ENCODE results near the gene MYH13.

MYH13 gene

DNA sequence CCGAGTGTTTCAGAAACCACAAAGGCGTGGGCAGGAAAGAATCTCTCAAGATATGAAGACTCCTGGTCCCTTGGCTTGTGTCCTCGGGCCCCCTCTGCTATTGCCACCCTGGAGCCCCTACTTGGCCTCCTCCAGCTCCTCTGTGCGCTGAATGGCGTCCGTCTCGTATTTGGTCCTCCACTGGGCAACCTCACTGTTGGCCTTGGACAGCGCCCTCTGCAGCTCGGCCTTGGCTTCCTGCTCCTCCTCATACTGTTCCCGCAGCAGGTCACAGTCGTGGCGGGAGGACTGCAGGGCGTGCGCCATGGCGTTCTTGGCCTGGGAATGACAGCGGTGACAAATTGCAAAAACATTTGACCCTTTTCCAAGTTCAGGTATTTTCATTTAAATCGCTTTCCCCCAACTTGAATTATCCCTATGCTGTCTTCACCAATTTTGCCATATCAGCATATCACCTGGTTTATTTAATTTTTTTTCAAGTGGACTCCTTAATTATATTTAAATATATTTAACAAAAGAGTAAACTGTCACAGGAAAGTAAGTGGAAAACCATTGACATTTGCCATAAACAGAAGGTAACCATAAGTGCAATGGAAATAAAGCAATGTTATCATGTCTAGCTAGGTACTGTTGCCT, 59.7 kb downstream of the MYH13 start:
- TF ChIP-seq, protein P1, sequence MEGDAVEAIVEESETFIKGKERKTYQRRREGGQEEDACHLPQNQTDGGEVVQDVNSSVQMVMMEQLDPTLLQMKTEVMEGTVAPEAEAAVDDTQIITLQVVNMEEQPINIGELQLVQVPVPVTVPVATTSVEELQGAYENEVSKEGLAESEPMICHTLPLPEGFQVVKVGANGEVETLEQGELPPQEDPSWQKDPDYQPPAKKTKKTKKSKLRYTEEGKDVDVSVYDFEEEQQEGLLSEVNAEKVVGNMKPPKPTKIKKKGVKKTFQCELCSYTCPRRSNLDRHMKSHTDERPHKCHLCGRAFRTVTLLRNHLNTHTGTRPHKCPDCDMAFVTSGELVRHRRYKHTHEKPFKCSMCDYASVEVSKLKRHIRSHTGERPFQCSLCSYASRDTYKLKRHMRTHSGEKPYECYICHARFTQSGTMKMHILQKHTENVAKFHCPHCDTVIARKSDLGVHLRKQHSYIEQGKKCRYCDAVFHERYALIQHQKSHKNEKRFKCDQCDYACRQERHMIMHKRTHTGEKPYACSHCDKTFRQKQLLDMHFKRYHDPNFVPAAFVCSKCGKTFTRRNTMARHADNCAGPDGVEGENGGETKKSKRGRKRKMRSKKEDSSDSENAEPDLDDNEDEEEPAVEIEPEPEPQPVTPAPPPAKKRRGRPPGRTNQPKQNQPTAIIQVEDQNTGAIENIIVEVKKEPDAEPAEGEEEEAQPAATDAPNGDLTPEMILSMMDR (IDR thresholded peaks at IDR 0.05; ENCODE audit: insufficient read depth, low read length) = no peak
- TF ChIP-seq GABPA (IDR thresholded peaks at IDR 0.05; ENCODE audit: low read depth) (no peak), POLR2AphosphoS5 (IDR thresholded peaks at IDR 0.05; ENCODE audit: low read depth) (no peak), SPI1 (IDR thresholded peaks at IDR 0.05; ENCODE audit: borderline replicate concordance, low read depth) (no peak)
- TF ChIP-seq, protein P2, sequence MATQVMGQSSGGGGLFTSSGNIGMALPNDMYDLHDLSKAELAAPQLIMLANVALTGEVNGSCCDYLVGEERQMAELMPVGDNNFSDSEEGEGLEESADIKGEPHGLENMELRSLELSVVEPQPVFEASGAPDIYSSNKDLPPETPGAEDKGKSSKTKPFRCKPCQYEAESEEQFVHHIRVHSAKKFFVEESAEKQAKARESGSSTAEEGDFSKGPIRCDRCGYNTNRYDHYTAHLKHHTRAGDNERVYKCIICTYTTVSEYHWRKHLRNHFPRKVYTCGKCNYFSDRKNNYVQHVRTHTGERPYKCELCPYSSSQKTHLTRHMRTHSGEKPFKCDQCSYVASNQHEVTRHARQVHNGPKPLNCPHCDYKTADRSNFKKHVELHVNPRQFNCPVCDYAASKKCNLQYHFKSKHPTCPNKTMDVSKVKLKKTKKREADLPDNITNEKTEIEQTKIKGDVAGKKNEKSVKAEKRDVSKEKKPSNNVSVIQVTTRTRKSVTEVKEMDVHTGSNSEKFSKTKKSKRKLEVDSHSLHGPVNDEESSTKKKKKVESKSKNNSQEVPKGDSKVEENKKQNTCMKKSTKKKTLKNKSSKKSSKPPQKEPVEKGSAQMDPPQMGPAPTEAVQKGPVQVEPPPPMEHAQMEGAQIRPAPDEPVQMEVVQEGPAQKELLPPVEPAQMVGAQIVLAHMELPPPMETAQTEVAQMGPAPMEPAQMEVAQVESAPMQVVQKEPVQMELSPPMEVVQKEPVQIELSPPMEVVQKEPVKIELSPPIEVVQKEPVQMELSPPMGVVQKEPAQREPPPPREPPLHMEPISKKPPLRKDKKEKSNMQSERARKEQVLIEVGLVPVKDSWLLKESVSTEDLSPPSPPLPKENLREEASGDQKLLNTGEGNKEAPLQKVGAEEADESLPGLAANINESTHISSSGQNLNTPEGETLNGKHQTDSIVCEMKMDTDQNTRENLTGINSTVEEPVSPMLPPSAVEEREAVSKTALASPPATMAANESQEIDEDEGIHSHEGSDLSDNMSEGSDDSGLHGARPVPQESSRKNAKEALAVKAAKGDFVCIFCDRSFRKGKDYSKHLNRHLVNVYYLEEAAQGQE (IDR thresholded peaks at IDR 0.05; ENCODE audit: insufficient replicate concordance, low read depth) = no peak
- no peak overlapping the region for H3K27ac ChIP-seq (replicated peaks)
- no peak overlapping the region for H3K4me3 ChIP-seq (replicated peaks; ENCODE audit: insufficient read depth, low read length)
- H3K27me3 ChIP-seq (ENCODE audit: insufficient read depth, poor library complexity, severe bottlenecking) = no peaks in the 10 kb centered on the region
- no peak for DNase-seq (ENCODE audit: low read depth in 1 of 2, low spot score in 1 of 2)

DNA sequence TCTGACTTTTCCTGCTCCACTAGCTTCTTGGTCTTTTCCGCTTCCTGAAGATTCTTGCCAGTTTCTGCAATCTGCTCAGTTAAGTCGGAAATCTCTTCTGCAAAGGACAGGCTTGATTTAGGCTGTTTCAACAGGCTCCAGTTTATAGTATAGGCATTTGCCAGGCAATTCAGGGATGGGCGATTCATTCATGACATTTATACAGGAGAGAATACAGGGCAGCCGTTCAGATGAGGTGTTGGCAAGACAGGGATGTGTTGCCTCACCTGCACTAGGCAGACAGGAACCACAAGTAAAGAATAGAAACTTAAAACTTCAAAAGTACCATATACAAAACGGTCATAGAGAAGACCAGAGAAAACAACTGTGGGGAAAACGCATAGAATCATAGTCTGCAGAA, 61.7 kb downstream of the MYH13 start:
- Histone ChIP-seq H3K27ac (replicated peaks) (no peak overlapping the region), H3K27me3 (ENCODE audit: insufficient read depth, poor library complexity, severe bottlenecking) (no peaks in the 10 kb centered on the region), H3K4me3 (replicated peaks; ENCODE audit: insufficient read depth, low read length) (no peak overlapping the region)
- no peak for DNase-seq (ENCODE audit: low read depth in 1 of 2, low spot score in 1 of 2)
- TF ChIP-seq POLR2AphosphoS5 (IDR thresholded peaks at IDR 0.05; ENCODE audit: low read depth) = no peak
- TF ChIP-seq, protein P2 (IDR thresholded peaks at IDR 0.05; ENCODE audit: insufficient replicate concordance, low read depth) = no peak
- no peak for TF ChIP-seq SPI1 (IDR thresholded peaks at IDR 0.05; ENCODE audit: borderline replicate concordance, low read depth)
- TF ChIP-seq, protein P1 (IDR thresholded peaks at IDR 0.05; ENCODE audit: insufficient read depth, low read length) = no peak
- TF ChIP-seq GABPA (IDR thresholded peaks at IDR 0.05; ENCODE audit: low read depth) = no peak

DNA sequence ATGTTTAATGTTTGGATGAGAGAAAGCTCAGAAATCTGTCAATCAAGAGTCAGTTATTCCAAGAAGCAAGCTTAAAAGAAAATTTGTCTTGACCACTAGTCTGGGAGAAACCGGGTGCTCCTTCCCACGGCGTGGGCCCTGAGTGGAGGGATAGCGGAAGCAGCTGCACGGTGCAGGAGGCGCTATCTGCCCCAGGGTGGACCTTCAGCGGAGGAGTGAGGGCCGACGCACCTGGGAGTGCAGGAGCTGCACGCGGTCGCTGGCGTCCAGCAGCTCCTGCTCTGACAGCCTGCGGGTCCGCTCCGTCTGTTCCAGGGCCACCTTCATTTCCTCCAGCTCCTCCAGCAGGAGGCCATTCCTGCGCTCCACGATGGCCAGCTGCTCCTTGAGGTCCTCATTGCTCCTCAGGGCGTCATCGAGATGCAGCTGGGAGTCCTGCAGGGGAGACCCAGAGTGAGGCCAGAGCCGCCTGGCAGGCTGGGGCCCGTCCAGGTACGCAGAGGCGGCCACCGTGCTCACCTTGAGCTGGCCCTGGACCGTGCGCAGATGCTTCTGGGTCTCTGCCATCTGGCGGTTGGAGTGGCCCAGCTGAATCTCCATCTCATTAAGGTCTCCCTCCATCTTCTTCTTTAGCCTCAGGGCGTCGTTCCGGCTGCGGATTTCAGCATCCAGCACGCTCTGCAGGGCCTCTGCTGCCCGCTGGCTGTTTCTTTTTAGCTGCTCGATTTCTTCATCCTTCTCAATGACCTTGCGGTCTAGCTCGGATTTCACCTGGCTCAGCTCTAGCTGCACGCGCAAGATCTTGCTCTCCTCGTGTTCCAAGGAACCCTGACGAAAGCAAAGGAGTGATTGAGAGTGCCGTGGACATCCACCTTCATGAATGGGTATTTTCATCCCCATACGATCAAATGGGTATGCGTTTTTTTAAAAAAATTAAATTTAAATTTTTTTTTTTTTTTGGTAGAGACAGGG, 63.5 kb downstream of the MYH13 start:
- no peak for DNase-seq (ENCODE audit: low read depth in 1 of 2, low spot score in 1 of 2)
- no peak for TF ChIP-seq POLR2AphosphoS5 (IDR thresholded peaks at IDR 0.05; ENCODE audit: low read depth)
- no peak for TF ChIP-seq GABPA (IDR thresholded peaks at IDR 0.05; ENCODE audit: low read depth)
- TF ChIP-seq, protein P1 (IDR thresholded peaks at IDR 0.05; ENCODE audit: insufficient read depth, low read length) = no peak
- no peak for TF ChIP-seq SPI1 (IDR thresholded peaks at IDR 0.05; ENCODE audit: borderline replicate concordance, low read depth)
- TF ChIP-seq, protein P2 (IDR thresholded peaks at IDR 0.05; ENCODE audit: insufficient replicate concordance, low read depth) = no peak
- no peaks in the 10 kb centered on the region for H3K27me3 ChIP-seq (ENCODE audit: insufficient read depth, poor library complexity, severe bottlenecking)
- no peak overlapping the region for H3K27ac ChIP-seq (replicated peaks)
- H3K4me3 ChIP-seq (replicated peaks; ENCODE audit: insufficient read depth, low read length) = no peak overlapping the region

All from HL-60 (cell line).